ENCODE data around the gene THBS2.
"Not testable (repeated sequence)": the region's sequence is repeated elsewhere in the genome, so short reads cannot be mapped to it uniquely, and the experiment has no call there.

The THBS2 gene

DNA sequence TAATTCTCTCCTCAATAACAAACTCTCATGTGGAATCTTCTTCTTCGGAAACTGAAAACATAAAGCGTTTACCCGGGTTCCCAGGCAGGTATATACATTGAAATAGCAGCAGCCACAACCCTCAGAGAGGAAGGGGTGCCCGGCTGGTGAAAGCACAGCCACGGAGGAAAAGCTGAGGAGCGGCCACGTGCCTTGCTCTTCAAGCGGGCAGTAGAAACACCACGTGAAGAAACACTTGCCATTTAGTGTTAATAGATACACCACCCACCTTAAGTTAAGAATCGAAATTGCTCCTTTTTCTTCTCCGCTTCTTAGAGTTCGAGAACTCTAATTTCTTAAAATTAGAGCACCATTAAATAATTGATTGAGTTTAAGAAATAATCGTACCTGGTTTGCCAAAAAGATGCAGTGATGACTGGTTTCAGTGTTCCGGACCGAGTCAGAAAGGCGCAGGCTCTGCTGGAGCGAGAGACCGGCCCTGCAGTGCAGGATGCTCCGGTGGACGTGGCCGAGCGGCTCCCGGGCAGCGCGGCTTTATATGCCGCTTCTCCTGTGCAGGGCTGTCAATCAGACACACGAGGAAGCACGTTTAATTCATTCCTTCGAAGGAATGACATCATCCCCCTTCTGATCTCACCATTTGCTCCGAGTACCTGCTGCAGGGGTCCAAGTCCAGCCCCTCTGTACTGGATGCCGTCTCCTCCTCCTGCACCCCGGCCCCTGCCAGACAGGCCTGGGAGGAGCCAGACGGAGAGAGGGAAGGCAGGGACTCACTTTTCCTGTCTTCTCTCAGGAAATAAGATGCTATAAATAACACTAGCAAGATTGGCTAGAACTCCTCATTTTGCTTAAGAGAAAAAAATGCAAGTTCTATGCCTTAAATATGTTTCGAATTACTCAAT, at the start of gene THBS2:
Gene THBS2 (minus strand): TSS at position 510 of the 902 bp plus-strand sequence. CDS start 3,062 bp downstream, outside the sequence.
- peak; percentile 87 for DNase-seq

DNA sequence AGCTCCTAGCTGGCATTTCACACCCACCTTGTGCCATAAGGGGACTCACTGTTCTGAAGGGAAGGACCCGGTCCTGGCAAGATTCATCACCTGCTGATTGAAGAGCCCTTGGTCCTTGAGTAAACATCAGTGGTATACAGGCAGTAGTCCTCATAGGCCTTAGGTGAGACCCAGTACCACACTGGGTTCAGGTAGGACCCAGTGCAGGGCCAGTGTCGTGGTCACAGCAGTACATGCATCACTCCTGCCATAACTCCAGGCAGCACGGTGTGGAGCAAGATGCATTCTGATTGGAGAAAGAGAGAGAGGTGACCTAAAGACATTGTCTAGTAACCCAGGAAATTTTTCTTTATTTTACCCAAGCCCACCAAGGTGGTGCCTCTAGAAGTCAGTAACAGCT, 49.1 kb upstream of the THBS2 start:
- DNase-seq: no peak

DNA sequence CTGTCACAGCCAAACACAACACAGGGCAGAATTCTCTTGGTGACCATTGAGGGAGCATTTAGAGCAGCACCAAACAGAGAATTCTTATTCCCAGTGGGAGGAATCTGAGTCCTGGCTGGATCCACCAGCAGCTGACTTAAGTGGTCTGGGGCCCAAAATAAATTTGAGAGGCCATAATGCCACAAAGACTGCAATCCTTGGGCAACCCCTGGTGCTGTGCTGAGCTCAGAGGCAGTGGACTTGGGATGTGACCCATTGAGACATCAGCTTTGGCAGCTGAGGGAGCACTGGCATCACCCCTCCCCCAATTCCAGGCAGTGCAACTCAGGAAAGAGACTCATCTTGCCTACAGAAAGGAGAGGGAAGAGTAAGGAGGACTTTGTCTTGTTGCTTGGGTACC, 48.6 kb upstream of the THBS2 start:
- no peak for DNase-seq

DNA sequence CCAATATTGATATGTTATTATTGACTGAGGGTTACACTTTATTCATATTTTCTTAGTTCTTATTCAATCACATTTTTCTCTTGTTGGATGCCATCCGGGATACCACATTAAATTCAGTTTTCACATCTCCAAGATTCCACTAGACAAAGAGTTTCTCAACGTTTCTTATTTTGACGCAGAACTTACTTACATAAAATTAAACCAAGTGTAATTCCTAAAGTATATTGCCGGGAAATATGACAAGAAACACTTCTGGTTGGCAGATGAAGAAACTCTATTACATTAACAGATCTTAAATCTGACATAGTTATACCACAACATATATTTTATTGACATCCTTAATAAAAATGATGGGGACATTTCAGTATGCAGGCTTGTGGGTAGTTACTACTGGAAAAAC, 47.3 kb upstream of the THBS2 start:
- DNase-seq: no peak

DNA sequence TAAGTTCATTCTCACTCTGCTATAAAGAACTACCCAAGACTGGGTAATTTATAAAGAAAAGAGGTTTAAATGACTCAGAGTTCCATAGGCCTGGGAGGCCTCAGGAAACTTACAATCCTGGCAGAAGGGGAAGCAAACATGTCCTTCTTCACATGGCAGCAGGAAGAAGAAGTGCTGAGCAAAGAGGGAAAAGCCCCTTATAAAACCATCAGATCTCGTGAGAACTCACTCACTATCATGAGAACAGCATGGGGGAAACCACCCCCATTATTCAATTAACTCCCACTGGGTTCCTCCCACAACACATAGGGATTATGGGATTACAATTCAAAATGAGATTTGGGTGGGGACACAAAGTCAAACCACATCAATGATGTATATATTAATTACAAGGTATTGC, 45.0 kb upstream of the THBS2 start:
- DNase-seq: not testable (repeated sequence)

DNA sequence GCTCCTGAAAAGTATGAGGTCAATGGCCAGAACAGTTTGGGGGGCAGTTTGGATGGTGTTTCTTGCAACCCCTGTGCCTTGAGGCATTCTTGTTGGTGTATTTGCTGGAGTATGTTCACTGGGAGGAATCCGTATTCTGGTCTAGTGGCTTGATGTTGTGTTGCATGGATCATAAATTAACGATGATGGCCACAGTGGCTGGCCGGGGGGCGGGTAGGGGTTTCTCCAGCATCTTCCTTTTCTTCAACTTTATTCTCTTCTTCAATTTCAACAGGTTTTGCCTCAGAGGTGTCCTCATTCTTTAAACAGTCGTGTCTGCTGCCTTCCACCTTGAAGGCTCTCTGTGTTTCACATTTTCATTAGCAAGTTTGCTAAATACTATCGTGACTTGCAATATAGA, 43.0 kb upstream of the THBS2 start:
- no peak for DNase-seq

DNA sequence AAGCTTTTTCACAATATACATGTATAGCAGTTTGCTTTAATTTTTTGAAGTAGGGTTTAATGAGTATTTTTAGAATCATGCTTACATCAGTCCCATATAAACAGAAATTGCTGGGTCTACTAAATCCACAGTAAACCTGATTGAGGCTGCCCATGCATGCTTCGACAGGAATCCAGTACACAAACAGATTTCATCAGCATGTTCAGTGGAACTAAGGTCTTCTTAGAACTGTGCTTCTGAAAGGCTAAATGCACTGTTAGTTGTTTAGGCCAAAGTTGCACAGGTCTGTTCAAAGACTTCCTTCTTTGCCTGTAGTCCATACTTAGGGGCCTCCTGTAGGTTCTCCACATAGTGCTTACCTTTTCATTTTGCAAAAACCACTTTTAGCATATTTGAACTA, 42.5 kb upstream of the THBS2 start:
- no peak for DNase-seq

DNA sequence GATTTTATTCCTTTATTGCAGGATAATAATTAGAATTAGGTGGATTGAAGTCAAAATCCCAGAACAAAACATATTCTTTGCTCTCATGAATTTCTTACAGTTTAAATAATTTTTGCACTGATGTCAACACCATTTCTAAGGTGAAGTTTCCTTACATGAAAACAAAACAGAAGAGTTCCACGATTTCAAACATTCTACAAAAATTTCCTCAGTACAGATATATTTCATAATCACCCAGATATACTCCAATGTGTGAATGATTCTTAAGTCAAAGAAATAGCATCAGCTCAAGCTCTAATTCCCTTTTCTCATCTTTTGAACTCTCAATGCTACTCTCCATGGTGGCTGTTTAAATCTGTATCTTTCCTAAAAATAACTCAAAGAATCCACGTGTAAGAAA, 39.5 kb upstream of the THBS2 start:
- DNase-seq: no peak

DNA sequence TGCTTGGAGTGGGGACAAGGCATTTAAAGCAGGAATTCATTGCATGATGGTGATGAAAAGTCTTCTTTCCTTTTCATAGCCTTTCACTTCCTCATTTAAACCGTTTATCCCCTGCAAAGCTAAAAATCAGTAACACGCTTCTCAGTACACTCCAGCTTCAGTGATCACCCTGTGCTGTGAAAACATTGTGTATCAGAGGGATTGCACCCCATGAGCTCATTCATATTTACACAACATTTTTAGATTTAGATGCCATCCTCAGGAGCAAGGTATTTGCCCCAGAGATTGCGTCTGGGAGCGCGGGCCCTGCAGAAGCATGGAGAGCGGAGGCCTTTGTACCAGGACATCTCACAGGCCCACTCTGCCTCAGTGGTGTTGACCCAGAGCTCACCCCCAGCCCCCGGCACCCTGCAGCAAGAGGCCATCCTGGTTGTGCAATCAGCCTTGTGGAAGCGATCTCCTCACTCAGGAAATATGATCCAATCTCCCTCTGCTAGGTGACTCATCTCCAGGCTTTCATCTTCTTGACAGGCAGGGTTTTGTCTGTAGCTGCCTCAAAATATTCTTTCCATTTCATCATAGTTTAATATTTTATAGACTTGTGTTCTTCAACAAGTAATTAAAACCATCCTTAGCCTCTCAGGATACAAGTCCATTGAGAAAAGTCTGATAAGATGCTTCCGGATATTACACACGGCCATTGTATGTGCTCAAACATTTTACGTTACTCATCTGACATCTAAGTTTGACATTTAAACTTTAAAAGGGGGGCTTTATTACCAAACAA, 38.9 kb upstream of the THBS2 start:
- DNase-seq: peak; percentile 81

DNA sequence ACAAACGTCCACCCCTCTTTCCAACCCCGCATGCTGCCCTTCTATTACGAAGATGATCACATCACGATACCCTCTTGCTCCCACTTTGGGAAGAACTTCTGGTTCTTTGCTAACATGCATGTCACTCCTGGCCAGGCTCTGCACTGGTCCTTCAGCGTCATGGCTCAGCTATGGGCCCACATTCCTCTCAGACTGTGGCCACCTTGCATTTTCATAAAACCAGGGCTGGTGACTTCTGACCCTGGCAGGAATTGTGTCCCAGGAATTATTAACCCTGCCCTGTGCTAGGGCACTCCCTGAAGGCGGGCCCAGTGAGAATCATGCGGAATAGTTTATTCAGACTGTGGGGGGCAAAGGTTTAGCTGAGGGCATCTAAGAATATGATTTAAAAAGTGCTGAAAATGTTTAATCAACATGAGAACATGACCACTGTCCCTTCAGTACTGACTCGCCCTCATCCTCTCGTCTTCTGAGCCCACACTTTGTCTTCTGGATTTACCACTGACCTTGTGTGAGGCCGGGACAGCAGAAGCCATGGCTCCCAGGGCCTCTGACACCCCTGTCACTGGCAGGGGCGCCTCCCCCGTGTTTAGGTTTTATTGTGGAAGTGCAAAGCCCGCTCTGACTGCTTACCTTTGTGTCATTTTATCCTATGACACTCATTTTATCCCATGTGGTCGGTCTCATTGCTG, 38.1 kb upstream of the THBS2 start:
- DNase-seq: no peak

DNA sequence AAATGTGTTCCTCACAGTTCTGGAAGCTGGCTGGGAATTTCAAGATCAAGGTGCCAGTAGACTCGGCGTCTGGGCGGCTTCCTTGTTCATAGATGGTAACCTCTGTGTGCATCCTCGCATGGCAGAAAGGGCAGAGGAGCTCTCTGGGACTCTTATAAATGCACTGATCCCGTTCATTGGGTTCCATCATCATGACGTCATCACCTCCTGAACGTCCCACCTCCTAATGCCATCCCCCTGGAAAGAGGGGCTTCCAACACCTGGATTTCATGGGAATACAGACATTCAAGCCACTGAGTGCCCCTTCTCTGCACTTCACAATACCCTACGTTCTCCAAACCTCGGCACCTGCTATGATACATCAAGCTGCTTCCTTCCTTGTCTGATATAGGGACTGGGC, 37.5 kb upstream of the THBS2 start:
- no peak for DNase-seq

DNA sequence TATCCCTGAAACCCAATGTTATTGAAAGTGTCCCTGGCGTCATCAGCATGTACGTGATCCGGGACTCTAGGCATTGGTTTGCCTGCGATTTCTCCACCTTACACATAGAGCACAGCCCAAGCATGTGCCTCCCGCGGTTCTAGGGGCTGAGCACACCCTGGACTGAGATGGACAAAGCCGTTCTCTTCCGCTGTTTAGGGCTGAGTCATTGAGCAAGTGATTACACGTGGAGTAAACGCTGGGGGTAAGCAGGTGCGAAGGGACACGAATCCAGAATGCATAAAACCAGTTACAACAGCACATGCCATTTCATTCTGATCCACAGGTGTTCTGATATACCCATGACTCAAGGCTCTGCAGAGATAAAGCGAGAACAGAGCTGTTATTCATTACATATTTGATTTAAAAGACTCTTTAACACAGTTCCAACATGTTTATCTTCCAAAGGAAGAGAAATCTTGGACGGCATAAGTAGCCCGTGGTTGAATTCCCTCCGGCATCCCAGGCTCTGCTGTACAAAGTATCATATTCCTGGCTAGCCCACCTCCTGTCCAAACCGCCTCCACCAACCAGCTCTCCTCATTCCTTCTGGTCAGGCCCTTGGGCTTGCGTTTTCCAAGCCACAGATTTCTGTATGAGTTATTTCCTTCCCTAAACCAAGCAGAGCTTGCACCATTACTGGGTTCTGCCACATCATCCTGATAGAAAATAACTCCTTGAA, 36.1 kb upstream of the THBS2 start:
- no peak for DNase-seq

DNA sequence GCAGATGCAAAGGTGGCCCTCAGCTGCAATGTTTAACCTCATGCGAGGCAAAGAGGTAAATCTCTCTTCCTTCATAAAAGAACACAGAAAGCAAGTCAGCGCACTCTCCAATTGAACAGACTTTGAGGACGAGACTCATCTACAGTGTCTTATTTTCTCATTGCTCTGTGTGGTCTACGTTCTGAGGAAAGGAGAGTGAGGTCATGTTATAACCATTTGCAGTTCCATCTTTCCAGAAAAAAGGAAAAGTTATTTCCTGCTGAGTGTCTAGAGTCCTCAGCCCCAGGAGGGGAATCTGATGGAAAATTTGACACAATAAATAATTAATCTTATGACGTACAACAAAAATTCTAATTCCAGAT, 35.6 kb upstream of the THBS2 start:
- no peak for DNase-seq

DNA sequence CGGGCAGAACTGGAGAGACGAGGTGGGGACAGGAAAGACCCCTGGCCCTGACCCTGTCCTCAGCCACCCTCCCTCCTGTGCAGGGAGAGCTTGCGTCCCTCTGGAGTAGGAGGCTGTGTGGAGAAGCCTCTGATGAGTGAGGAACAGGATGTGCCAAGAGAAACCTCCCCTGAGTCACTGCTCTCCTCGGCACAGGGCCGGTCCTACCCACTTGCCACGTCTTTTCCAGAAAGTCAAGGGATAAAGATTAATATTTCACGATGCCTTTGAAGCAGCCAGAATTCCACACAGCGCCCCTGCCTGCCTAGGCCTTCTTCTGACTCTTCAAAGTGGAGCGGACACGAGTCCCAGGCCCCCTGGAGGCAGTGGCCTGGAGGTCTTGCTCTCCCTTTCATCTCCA, 34.9 kb upstream of the THBS2 start:
- DNase-seq: no peak

DNA sequence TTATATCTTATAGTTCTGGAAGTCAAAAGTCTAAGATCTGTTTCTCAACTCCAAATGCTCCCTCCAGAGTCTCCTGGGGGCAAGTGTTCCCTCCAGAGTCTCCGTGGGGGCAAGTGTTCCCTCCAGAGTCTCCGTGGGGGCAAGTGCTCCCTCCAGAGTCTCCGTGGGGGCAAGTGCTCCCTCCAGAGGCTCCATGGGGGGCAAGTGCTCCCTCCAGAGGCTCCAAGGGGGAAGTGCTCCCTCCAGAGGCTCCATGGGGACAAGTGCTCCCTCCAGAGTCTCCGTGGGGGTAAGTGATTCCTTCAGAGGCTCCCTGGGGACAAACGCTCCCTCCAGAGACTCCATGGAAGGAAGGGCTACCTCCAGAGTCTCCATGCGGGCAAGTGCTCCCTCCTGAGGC, 34.0 kb upstream of the THBS2 start:
- no peak for DNase-seq

DNA sequence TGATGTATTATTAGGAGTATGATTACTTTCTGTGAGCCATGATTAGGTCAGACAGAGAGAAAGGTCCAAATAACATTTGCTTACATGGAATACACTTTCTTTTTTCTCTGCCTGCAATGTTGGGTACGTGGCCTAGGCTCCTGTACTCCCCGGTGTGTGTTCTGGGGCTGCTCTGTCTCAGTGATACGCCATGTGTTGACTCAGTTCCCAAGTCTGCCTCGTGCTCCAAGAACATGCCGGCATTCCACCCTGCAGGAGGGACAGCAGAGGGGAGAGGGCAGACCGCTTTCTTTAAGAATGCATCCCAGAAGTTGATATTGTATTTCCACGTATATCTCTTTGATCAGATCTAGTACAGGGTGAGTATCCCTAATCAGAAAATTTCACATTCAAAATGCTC, 33.3 kb upstream of the THBS2 start:
- DNase-seq: no peak

DNA sequence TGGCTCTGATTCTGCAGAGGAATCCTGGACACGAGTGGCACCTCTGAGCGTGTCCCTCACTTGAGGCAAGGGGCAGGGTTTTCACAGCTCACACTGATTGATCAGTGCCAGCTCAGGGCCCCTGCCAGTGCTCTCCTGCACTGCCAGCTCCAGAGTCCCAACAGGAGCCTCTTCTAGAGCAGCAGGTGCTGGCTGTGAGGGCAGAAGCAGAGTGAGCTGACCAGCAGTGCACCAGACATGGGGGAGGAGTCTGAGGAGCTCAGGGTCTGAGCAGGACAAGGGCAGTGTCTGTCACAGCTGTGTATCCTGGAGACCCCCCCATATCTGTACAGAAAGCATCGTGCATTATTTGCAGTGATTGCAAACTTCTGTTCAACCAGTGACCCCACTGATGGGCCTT, 31.5 kb upstream of the THBS2 start:
- no peak for DNase-seq

DNA sequence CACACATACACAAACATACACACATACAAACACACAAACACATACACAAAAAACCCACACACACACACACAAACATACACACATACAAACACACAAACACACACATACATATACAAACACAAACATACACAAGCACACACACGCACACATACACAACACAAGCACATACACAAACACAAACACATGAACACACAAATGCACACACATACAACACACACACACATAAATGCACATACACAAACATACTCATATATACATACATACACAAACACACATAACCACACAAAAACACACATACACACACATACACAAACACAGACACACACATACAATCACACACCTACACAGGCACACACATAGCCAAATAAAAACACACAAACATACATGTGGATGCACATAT, 30.3 kb upstream of the THBS2 start:
- DNase-seq: no peak

DNA sequence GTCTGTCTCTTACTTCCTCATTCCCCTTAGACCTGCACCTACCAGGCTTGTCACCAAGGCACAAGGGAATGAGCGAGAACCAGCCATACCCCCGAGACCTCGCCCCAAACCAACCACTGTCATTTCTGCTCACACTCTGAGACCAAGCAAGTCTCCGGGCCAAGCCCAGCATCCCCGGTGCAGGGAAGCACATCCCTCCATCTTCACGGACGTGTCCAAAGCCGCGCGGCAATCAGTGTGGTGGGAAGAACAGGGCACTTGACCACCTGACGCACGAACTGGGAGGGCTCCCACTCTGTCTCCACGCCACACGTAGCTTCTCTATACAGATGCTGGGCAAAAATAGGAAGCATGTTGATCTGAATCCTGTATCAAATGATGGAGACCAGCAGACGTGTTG, 28.4 kb upstream of the THBS2 start:
- DNase-seq: no peak

DNA sequence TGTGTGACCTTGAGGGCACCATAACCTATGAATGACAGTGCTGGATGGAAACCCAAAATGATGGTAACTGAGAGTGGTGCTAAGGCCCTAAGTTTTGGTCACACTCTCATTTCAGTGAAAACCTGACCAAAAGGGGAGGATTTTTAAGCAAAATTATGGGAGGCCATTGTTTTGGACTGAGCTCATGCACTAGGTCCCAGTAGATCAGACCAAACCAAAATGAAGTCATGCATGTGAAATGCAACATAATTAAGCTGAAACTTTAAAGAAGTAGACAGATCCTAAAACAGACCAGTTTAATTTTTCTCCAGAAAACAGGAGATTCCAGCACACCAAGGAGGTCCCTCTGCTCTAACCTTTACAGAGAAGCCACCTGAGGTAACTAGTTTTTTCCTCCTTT, 24.0 kb upstream of the THBS2 start:
- no peak for DNase-seq

DNA sequence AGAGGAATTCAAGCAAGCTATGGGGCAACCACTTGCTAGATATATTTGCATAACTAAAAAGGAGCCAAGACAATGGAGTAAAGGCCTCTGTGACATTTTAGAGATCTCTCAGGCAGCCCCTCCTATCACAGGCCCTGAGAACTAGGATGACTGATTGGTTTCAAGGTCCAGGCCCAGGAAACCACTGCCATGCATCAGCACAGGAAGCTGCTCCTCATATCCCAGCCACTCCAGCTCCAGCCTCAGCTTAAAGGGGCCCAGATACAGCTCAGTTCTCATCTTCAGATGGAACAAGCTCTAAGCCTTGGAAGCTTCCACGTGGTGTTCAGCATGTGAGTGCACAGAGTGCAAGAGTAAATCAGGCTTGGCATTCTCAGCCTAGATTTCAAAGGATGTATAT, 21.1 kb upstream of the THBS2 start:
- DNase-seq: no peak

DNA sequence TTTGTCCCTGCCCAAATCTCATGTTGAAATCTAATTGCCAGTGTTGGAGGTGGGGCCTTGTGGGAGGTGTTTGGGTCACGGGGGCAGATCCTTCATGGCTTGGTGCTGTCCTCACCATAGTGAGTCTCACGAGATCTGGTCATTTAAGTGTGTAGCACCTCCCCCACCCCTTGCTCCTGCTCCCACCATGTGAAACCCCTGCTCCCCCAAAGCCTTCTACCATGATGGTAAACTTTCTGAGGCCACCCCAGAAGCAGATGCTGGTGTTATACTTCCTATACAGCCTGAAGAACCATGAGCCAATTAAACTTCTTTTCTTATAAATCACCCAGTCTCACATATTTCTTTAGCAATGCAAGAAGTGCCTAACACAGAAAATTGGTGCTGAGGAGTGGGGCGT, 19.9 kb upstream of the THBS2 start:
- no peak for DNase-seq

DNA sequence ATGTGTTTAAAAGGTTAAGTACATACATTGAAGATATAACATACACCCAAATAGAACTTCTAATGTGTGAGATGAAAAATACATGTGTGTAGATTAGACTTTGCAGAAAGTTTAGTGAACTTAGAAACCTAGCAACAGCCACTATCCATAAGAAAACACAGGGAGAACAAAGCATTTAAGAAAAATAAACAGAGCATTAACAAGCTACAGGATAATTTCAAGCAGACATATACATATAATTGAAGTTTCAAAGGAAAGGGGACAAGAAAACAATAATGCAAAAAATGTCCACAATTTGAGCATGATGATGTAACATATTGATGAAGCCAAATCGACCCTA, 18.2 kb upstream of the THBS2 start:
- no peak for DNase-seq

Data from amniotic stem cell (primary cell).